HL-60 (cell line): ENCODE results near the gene EHBP1.

ENCODE experiments used
- DNase-seq, 2 experiments: peaks; one replicate each; pipeline ENCODE4 v3.0.0-alpha.2; 2010 to 2020; ENCODE audit warnings: low read depth in 1 of 2, low spot score in 1 of 2
- H3K27ac ChIP-seq: fragments of 250-450 bp; sonication (Bioruptor Pico); replicated peaks from 2 replicates; pipeline ENCODE4 v1.5.1; 2020; ENCODE audit warnings: mild to moderate bottlenecking, moderate library complexity
- H3K27me3 ChIP-seq: fragments of 250-450 bp; sonication (Bioruptor Pico); 2 replicates; pipeline ENCODE4 v1.5.1; 2021; ENCODE audit warnings: mild to moderate bottlenecking, moderate library complexity; ENCODE audit not compliant: insufficient read depth, poor library complexity, severe bottlenecking
- H3K4me3 ChIP-seq: replicated peaks from 2 replicates; pipeline ENCODE4 v1.5.1; 2011; ENCODE audit warnings: mild to moderate bottlenecking, control low read depth, low read length; ENCODE audit not compliant: insufficient read depth
- GABPA ChIP-seq: IDR thresholded peaks from 2 replicates; pipeline ENCODE4 v1.6.1; 2012; ENCODE audit warnings: low read depth
- POLR2AphosphoS5 ChIP-seq: IDR thresholded peaks from 2 replicates; pipeline ENCODE4 v1.6.1; 2012; ENCODE audit warnings: low read depth
- SPI1 ChIP-seq: IDR thresholded peaks from 2 replicates; pipeline ENCODE4 v1.6.1; 2012; ENCODE audit warnings: low read depth, mild to moderate bottlenecking, borderline replicate concordance
- TF ChIP-seq, protein P1 (sequence below): IDR thresholded peaks from 2 replicates; pipeline ENCODE4 v1.6.1; 2012; ENCODE audit warnings: low read depth; ENCODE audit not compliant: insufficient replicate concordance
- TF ChIP-seq, protein P2 (sequence below): IDR thresholded peaks from one replicate; pipeline ENCODE4 v1.5.1; 2011; ENCODE audit warnings: low read length, control low read depth, inconsistent platforms; ENCODE audit not compliant: insufficient read depth

Gene EHBP1

DNA sequence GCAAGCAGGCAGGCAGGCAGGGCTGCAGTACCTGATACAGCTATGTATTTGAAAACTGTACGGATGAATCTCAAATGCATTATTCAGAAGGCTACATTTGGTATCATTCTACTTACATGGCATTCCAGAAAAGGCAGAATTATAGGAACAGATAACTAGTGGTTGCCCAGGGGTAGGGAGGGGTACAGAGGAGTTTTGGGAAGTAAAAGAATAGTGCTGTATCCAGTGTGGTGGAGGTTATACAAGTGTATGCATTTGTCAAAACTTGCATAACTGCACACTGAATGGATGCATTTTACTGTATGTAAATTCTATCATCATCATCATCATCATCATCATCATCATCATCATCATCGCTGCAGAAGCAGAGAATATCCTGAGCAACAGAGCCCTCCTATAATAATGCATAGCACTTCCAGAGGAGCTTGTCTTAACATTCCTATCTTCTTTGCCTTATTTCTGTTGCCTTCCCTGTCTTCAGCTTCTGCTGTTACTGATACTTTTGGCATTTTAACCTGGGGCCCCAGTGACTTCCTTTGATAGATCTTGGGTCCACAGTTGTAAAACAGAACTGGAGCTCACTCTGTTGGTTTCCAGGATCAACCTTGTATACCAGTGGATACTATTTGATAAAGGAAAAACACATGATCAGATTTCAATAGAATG lies 189.6 kb downstream of the EHBP1 start:
- Histone ChIP-seq H3K27me3 (no peaks in the 10 kb centered on the region), H3K27ac (no peak overlapping the region), H3K4me3 (no peak overlapping the region)
- TF ChIP-seq POLR2AphosphoS5 (no peak), GABPA (no peak), SPI1 (no peak)
- TF ChIP-seq, protein P1, sequence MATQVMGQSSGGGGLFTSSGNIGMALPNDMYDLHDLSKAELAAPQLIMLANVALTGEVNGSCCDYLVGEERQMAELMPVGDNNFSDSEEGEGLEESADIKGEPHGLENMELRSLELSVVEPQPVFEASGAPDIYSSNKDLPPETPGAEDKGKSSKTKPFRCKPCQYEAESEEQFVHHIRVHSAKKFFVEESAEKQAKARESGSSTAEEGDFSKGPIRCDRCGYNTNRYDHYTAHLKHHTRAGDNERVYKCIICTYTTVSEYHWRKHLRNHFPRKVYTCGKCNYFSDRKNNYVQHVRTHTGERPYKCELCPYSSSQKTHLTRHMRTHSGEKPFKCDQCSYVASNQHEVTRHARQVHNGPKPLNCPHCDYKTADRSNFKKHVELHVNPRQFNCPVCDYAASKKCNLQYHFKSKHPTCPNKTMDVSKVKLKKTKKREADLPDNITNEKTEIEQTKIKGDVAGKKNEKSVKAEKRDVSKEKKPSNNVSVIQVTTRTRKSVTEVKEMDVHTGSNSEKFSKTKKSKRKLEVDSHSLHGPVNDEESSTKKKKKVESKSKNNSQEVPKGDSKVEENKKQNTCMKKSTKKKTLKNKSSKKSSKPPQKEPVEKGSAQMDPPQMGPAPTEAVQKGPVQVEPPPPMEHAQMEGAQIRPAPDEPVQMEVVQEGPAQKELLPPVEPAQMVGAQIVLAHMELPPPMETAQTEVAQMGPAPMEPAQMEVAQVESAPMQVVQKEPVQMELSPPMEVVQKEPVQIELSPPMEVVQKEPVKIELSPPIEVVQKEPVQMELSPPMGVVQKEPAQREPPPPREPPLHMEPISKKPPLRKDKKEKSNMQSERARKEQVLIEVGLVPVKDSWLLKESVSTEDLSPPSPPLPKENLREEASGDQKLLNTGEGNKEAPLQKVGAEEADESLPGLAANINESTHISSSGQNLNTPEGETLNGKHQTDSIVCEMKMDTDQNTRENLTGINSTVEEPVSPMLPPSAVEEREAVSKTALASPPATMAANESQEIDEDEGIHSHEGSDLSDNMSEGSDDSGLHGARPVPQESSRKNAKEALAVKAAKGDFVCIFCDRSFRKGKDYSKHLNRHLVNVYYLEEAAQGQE: no peak
- TF ChIP-seq, protein P2, sequence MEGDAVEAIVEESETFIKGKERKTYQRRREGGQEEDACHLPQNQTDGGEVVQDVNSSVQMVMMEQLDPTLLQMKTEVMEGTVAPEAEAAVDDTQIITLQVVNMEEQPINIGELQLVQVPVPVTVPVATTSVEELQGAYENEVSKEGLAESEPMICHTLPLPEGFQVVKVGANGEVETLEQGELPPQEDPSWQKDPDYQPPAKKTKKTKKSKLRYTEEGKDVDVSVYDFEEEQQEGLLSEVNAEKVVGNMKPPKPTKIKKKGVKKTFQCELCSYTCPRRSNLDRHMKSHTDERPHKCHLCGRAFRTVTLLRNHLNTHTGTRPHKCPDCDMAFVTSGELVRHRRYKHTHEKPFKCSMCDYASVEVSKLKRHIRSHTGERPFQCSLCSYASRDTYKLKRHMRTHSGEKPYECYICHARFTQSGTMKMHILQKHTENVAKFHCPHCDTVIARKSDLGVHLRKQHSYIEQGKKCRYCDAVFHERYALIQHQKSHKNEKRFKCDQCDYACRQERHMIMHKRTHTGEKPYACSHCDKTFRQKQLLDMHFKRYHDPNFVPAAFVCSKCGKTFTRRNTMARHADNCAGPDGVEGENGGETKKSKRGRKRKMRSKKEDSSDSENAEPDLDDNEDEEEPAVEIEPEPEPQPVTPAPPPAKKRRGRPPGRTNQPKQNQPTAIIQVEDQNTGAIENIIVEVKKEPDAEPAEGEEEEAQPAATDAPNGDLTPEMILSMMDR: no peak
- no peak for DNase-seq

DNA sequence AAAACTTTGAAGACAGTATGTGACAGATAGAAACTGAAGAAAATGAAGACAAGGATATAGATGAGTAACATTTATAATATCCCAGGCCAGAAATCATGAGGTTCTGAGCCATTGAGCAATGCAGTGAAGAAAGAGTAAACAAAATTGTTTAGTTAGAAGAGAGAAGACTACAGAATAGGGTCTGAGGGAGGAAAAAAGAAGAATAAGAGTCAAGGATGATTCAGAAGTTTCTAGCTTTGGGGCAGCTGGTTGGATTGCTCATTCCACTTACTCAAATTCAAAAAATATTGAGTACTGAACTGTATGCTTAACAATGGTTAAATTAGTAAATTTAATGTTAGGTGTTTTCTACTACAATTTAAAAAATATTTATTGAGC lies 190.1 kb downstream of the EHBP1 start:
- no peak overlapping the region for H3K27ac ChIP-seq
- no peak overlapping the region for H3K4me3 ChIP-seq
- no peaks in the 10 kb centered on the region for H3K27me3 ChIP-seq
- DNase-seq: no peak
- TF ChIP-seq SPI1 (no peak), GABPA (no peak), POLR2AphosphoS5 (no peak)
- TF ChIP-seq, protein P2: no peak
- TF ChIP-seq, protein P1: no peak

DNA sequence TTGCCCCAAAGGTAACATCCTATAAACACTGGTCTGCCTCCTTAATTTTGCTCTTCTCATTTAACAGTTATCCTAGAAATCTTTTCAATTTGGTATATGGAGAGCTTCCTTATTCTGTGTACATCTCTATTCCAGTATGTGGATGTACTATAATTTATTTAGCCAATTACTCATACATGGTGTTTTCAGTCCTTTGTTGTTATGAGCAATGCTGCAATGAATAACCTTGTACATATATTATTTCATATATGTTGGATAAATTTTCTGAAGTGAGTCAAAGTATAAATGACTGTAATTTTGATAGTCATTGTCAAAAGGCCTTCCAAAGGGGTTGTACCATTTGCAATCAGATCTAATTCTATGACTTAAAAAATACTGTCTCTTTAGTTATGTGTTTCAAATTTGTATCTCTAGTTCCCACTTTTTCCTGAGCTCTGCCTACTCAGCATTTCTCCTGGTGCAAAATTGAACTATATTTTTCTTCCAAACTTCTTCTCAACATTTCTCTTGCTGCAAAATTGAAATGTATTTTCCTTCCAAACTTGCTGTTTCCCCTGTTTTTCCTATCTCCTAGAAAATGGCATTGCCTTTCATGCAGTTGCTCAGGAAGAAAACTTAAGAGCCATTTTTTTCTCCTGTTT lies 191.8 kb downstream of the EHBP1 start:
- no peak overlapping the region for H3K27ac ChIP-seq
- TF ChIP-seq SPI1: no peak
- no peak overlapping the region for H3K4me3 ChIP-seq
- DNase-seq: no peak
- no peaks in the 10 kb centered on the region for H3K27me3 ChIP-seq

DNA sequence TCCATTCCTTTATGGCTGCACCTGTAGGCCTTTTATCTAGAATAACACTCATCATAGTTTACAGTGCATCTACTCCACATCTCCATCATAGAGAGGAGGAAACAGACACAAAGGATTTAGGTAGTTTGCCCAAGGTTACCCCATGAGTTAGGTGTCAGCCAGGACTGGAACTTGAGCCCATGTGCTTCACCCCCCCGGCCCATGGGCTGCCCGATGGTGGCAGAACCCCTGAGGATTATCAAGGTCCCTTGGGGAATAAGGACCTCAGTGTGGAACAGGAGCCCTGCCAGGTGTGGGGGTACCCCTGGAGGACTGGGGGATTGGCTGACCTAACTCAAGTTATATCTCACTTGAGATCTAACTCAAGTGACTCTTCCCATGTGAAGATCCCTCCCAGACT lies 198.8 kb downstream of the EHBP1 start:
- no peak overlapping the region for H3K27ac ChIP-seq
- H3K4me3 ChIP-seq: no peak overlapping the region
- DNase-seq: no peak
- H3K27me3 ChIP-seq: no peaks in the 10 kb centered on the region
- TF ChIP-seq POLR2AphosphoS5 (no peak), GABPA (no peak), SPI1 (no peak)
- TF ChIP-seq, protein P1: no peak
- TF ChIP-seq, protein P2: no peak
